ENCODE data around the gene DBNL.

- TF ChIP-seq ZNF274 (IDR thresholded peaks at IDR 0.05; ENCODE audit: low read depth, low read length) (no peak), SUZ12 (IDR thresholded peaks at IDR 0.05; ENCODE audit: extremely low read depth, insufficient read depth, insufficient read length) (no peak), YY1 (IDR thresholded peaks at IDR 0.05; ENCODE audit: insufficient read depth, insufficient read length) (no peak)
Measured at GRCh38 chr7:44052771-44053365, 8.4 kb downstream of the DBNL start.
